Measurements from ENCODE around the gene FHIT. TPM values are rescaled to one million over a fixed set of nuclear protein-coding genes. Genes with fewer than 3 reads are reported as not detected.

Gene FHIT
- total RNA-seq, 2 experiments from 2014 or later: 6.5 to 9.0 TPM

GRCh38 chr3:60107275-60107674 lies 1144.0 kb downstream of the FHIT start:
- Mint-ChIP-seq H3K36me3 (no peaks in the 10 kb centered on the region), H3K27me3 (no peaks in the 10 kb centered on the region), H3K27ac (no peak overlapping the region), H3K4me3 (no peak overlapping the region), H3K4me1 (peaks cover 9% of the 10 kb centered on the region), H3K9me3 (ENCODE audit: low read depth) (no peaks in the 10 kb centered on the region)
- CTCF ChIA-PET: no interaction called here
- ATAC-seq: no peak
- DNase-seq: no peak

- Mint-ChIP-seq H3K27ac (no peak overlapping the region), H3K36me3 (peaks cover 3% of the 10 kb centered on the region), H3K4me1 (peaks cover 9% of the 10 kb centered on the region), H3K9me3 (ENCODE audit: low read depth) (peaks cover 3% of the 10 kb centered on the region), H3K4me3 (no peak overlapping the region), H3K27me3 (no peaks in the 10 kb centered on the region)
- ATAC-seq: no peak
- no peak for DNase-seq
- CTCF ChIA-PET: no interaction called here
Observed at GRCh38 chr3:60102154-60102553, 1149.1 kb downstream of the FHIT start.

- Mint-ChIP-seq H3K9me3 (ENCODE audit: low read depth) (peaks cover 3% of the 10 kb centered on the region), H3K27me3 (no peaks in the 10 kb centered on the region), H3K36me3 (peaks cover 3% of the 10 kb centered on the region), H3K4me1 (peaks cover 9% of the 10 kb centered on the region), H3K4me3 (no peak overlapping the region), H3K27ac (no peak overlapping the region)
- DNase-seq (no peak), ATAC-seq (no peak)
- CTCF ChIA-PET: no interaction called here
Observed at GRCh38 chr3:60101621-60102020, 1149.6 kb downstream of the FHIT start.

GRCh38 chr3:60096403-60096802 lies 1154.8 kb downstream of the FHIT start:
- Mint-ChIP-seq H3K4me1 (no peaks in the 10 kb centered on the region), H3K4me3 (no peak overlapping the region), H3K36me3 (peaks cover 3% of the 10 kb centered on the region), H3K27me3 (no peaks in the 10 kb centered on the region), H3K9me3 (ENCODE audit: low read depth) (peaks cover 3% of the 10 kb centered on the region), H3K27ac (no peak overlapping the region)
- ATAC-seq (no peak), DNase-seq (no peak)
- CTCF ChIA-PET: no interaction called here

GRCh38 chr3:60095930-60096329 lies 1155.3 kb downstream of the FHIT start:
- DNase-seq: no peak
- no peaks in the 10 kb centered on the region for H3K4me1 Mint-ChIP-seq
- no peak overlapping the region for H3K4me3 Mint-ChIP-seq
- ATAC-seq: no peak
- H3K27ac Mint-ChIP-seq: no peak overlapping the region
- H3K27me3 Mint-ChIP-seq: no peaks in the 10 kb centered on the region
- CTCF ChIA-PET: no interaction called here
- peaks cover 3% of the 10 kb centered on the region for H3K9me3 Mint-ChIP-seq (ENCODE audit: low read depth)
- peaks cover 3% of the 10 kb centered on the region for H3K36me3 Mint-ChIP-seq

- Mint-ChIP-seq H3K9me3 (ENCODE audit: low read depth) (peaks cover 3% of the 10 kb centered on the region), H3K4me1 (no peaks in the 10 kb centered on the region), H3K27me3 (no peaks in the 10 kb centered on the region), H3K4me3 (no peak overlapping the region), H3K36me3 (peaks cover 3% of the 10 kb centered on the region), H3K27ac (no peak overlapping the region)
- ATAC-seq: no peak
- DNase-seq: no peak
- CTCF ChIA-PET: no interaction called here
Observed at GRCh38 chr3:60095516-60095915, 1155.7 kb downstream of the FHIT start.

- H3K27me3 Mint-ChIP-seq: no peaks in the 10 kb centered on the region
- H3K36me3 Mint-ChIP-seq: peaks cover 3% of the 10 kb centered on the region
- CTCF ChIA-PET: no interaction called here
- no peaks in the 10 kb centered on the region for H3K4me1 Mint-ChIP-seq
- H3K9me3 Mint-ChIP-seq (ENCODE audit: low read depth): peaks cover 3% of the 10 kb centered on the region
- no peak overlapping the region for H3K27ac Mint-ChIP-seq
- H3K4me3 Mint-ChIP-seq: no peak overlapping the region
- no peak for ATAC-seq
- DNase-seq: no peak
Observed at GRCh38 chr3:60094392-60094947, 1156.8 kb downstream of the FHIT start.

GRCh38 chr3:60090548-60090947 lies 1160.7 kb downstream of the FHIT start:
- ATAC-seq (no peak), DNase-seq (no peak)
- Mint-ChIP-seq H3K27ac (no peak overlapping the region), H3K9me3 (ENCODE audit: low read depth) (peaks cover 4% of the 10 kb centered on the region), H3K4me3 (no peak overlapping the region), H3K4me1 (peaks cover 21% of the 10 kb centered on the region), H3K36me3 (peaks cover 16% of the 10 kb centered on the region), H3K27me3 (no peaks in the 10 kb centered on the region)
- CTCF ChIA-PET: no interaction called here

GRCh38 chr3:60086811-60087210 lies 1164.4 kb downstream of the FHIT start:
- CTCF ChIA-PET: no interaction called here
- no peak overlapping the region for H3K4me3 Mint-ChIP-seq
- DNase-seq: peak; percentile 66
- peak overlapping the region; percentile 42 for H3K27ac Mint-ChIP-seq
- H3K27me3 Mint-ChIP-seq: no peaks in the 10 kb centered on the region
- H3K4me1 Mint-ChIP-seq: peaks cover 32% of the 10 kb centered on the region
- ATAC-seq: peak; percentile 96
- peaks cover 12% of the 10 kb centered on the region for H3K9me3 Mint-ChIP-seq (ENCODE audit: low read depth)
- peaks cover 25% of the 10 kb centered on the region for H3K36me3 Mint-ChIP-seq

- Mint-ChIP-seq H3K4me1 (peaks cover 44% of the 10 kb centered on the region), H3K27ac (no peak overlapping the region), H3K4me3 (no peak overlapping the region), H3K9me3 (ENCODE audit: low read depth) (peaks cover 12% of the 10 kb centered on the region), H3K27me3 (no peaks in the 10 kb centered on the region), H3K36me3 (peaks cover 29% of the 10 kb centered on the region)
- no peak for ATAC-seq
- CTCF ChIA-PET: no interaction called here
- no peak for DNase-seq
Observed at GRCh38 chr3:60085649-60086048, 1165.6 kb downstream of the FHIT start.

- H3K36me3 Mint-ChIP-seq: peaks cover 25% of the 10 kb centered on the region
- peaks cover 12% of the 10 kb centered on the region for H3K9me3 Mint-ChIP-seq (ENCODE audit: low read depth)
- no peak for ATAC-seq
- no peaks in the 10 kb centered on the region for H3K27me3 Mint-ChIP-seq
- CTCF ChIA-PET: no interaction called here
- peak overlapping the region; percentile 28 for H3K27ac Mint-ChIP-seq
- no peak overlapping the region for H3K4me3 Mint-ChIP-seq
- DNase-seq: no peak
- H3K4me1 Mint-ChIP-seq: peaks cover 39% of the 10 kb centered on the region
Observed at GRCh38 chr3:60081381-60082095, 1169.7 kb downstream of the FHIT start.

GRCh38 chr3:60080648-60081047 lies 1170.6 kb downstream of the FHIT start:
- ATAC-seq (peak; percentile 65), DNase-seq (no peak)
- Mint-ChIP-seq H3K27ac (peak overlapping the region; percentile 65), H3K27me3 (no peaks in the 10 kb centered on the region), H3K36me3 (peaks cover 17% of the 10 kb centered on the region), H3K4me1 (peaks cover 30% of the 10 kb centered on the region), H3K4me3 (peak overlapping the region; percentile 11), H3K9me3 (ENCODE audit: low read depth) (peaks cover 8% of the 10 kb centered on the region)
- CTCF ChIA-PET: no interaction called here

GRCh38 chr3:60079076-60079475 lies 1172.2 kb downstream of the FHIT start:
- H3K9me3 Mint-ChIP-seq (ENCODE audit: low read depth): peaks cover 4% of the 10 kb centered on the region
- no peak overlapping the region for H3K27ac Mint-ChIP-seq
- ATAC-seq: no peak
- CTCF ChIA-PET: no interaction called here
- no peak overlapping the region for H3K4me3 Mint-ChIP-seq
- DNase-seq: no peak
- no peaks in the 10 kb centered on the region for H3K27me3 Mint-ChIP-seq
- peaks cover 26% of the 10 kb centered on the region for H3K4me1 Mint-ChIP-seq
- peaks cover 15% of the 10 kb centered on the region for H3K36me3 Mint-ChIP-seq

GRCh38 chr3:60076331-60076730 lies 1174.9 kb downstream of the FHIT start:
- Mint-ChIP-seq H3K9me3 (ENCODE audit: low read depth) (no peaks in the 10 kb centered on the region), H3K27ac (no peak overlapping the region)

More at GRCh38 chr3:60076331-60076730, 1174.9 kb downstream of the FHIT start:
- ATAC-seq (no peak), DNase-seq (no peak)
- Mint-ChIP-seq H3K4me1 (peaks cover 13% of the 10 kb centered on the region), H3K4me3 (no peak overlapping the region), H3K36me3 (peaks cover 4% of the 10 kb centered on the region), H3K27me3 (no peaks in the 10 kb centered on the region)
- CTCF ChIA-PET: no interaction called here
